Keratinocyte (primary cell): ENCODE measurements around the gene NOVA2. TPM values are rescaled to one million over a fixed set of nuclear protein-coding genes. Genes with fewer than 3 reads are reported as not detected.

Experiments used
- DNase-seq: peaks from one replicate; pipeline ENCODE4 v3.0.0-alpha.2; 2011; ENCODE audit warnings: low read depth, missing footprints, low spot score
- FAIRE-seq: peaks from 2 replicates; lab custom pipeline; 2011; peaks lifted over from hg19 to GRCh38; lab: Jason Lieb, UNC
- H2AFZ ChIP-seq: 2 replicates; pipeline ENCODE4 v1.6.0; 2012; ENCODE audit warnings: low read length, control low read depth, inconsistent platforms; ENCODE audit not compliant: control insufficient read depth
- H3K27ac ChIP-seq: 2 replicates; pipeline ENCODE4 v1.5.1; 2011; ENCODE audit warnings: low read length; ENCODE audit not compliant: control insufficient read depth, insufficient read depth
- H3K27me3 ChIP-seq: 3 replicates; pipeline ENCODE4 v1.6.0; 2011; ENCODE audit warnings: low read length; ENCODE audit not compliant: control insufficient read depth, insufficient read depth; ENCODE audit errors: extremely low read depth
- H3K36me3 ChIP-seq, 2 experiments: 2 replicates in 1 of 2; 3 replicates in 1 of 2; pipeline ENCODE4 v1.5.1; 2011; ENCODE audit warnings: low read length in 2 of 2, mild to moderate bottlenecking in 1 of 2; ENCODE audit not compliant: control insufficient read depth in 2 of 2, insufficient read depth in 2 of 2; ENCODE audit errors: extremely low read depth in 1 of 2
- H3K4me1 ChIP-seq: 3 replicates; pipeline ENCODE4 v1.5.1; 2011; ENCODE audit warnings: low read length; ENCODE audit not compliant: control insufficient read depth, insufficient read depth; ENCODE audit errors: extremely low read depth
- H3K4me2 ChIP-seq: 3 replicates; pipeline ENCODE4 v1.6.0; 2011; ENCODE audit warnings: low read depth, low read length; ENCODE audit not compliant: control insufficient read depth, insufficient read depth; ENCODE audit errors: extremely low read depth
- H3K4me3 ChIP-seq, 3 experiments: fragments of 200-600 bp in 1 of 3; sonication (generic) in 1 of 3; 2 replicates in 2 of 3; 3 replicates in 1 of 3; pipeline ENCODE4 v1.5.1; 2011 to 2016; ENCODE audit warnings: low read length in 3 of 3, mild to moderate bottlenecking in 3 of 3, control low read depth in 2 of 3, inconsistent platforms in 1 of 3, low read depth in 1 of 3, mixed read lengths in 1 of 3, mixed run types in 1 of 3, moderate library complexity in 1 of 3; ENCODE audit not compliant: control insufficient read depth in 2 of 3, insufficient read depth in 2 of 3; ENCODE audit errors: extremely low read depth in 1 of 3
- H3K79me2 ChIP-seq: 2 replicates; pipeline ENCODE4 v1.6.0; 2012; ENCODE audit warnings: low read length; ENCODE audit not compliant: control insufficient read depth, insufficient read depth
- H3K9ac ChIP-seq: 3 replicates; pipeline ENCODE4 v1.6.0; 2011; ENCODE audit warnings: low read length; ENCODE audit not compliant: control insufficient read depth, insufficient read depth; ENCODE audit errors: extremely low read depth
- H3K9me1 ChIP-seq: 3 replicates; pipeline ENCODE4 v1.6.0; 2011; ENCODE audit warnings: low read length; ENCODE audit not compliant: control insufficient read depth, insufficient read depth; ENCODE audit errors: extremely low read depth
- H3K9me3 ChIP-seq: 2 replicates; pipeline ENCODE4 v1.5.1; 2012; ENCODE audit warnings: low read depth, low read length; ENCODE audit not compliant: control insufficient read depth
- H4K20me1 ChIP-seq: 3 replicates; pipeline ENCODE4 v1.6.0; 2011; ENCODE audit warnings: low read length; ENCODE audit not compliant: control insufficient read depth, insufficient read depth; ENCODE audit errors: extremely low read depth
- EZH2 ChIP-seq: IDR thresholded peaks from one replicate; pipeline ENCODE4 v1.6.1; 2012; ENCODE audit warnings: inconsistent platforms, mild to moderate bottlenecking, low read length, moderate library complexity
- dilution Hi-C: fragments of 300-500 bp; cut with MboI; formaldehyde crosslinking; loops from one replicate; pipeline ENCODE4 v1.7.0; 2020; ENCODE audit warnings: low sequenced_read_pairs; ENCODE audit not compliant: extremely low pct_ligation_motif_present
- polyA plus RNA-seq, 5 experiments: library from polyadenylated mRNA; depleted of rRNA in 3 of 5; stranded (reverse) in 3 of 5; stranded (forward) in 1 of 5; unstranded in 1 of 5; fragments of >200 nt; gene quantifications; 1 replicate in 1 of 5; 2 replicates in 3 of 5; 3 replicates in 1 of 5; pipeline versions ENCODE4 v1.2.1 to v1.2.3, GENCODE V29; 2011 to 2012; ENCODE audit warnings: missing spikeins in 2 of 5, low read depth in 1 of 5, low replicate concordance in 1 of 5
- TF ChIP-seq, protein P1 (sequence below), 3 experiments: IDR thresholded peaks in 1 of 3; conservative IDR thresholded peaks in 1 of 3; optimal IDR thresholded peaks in 1 of 3; 2 replicates in 2 of 3; 3 replicates in 1 of 3; pipeline versions ENCODE3 to v1.5.1; 2011; ENCODE audit warnings: low read length in 3 of 3, mild to moderate bottlenecking in 3 of 3, moderate library complexity in 2 of 3, control low read depth in 1 of 3, inconsistent platforms in 1 of 3; ENCODE audit not compliant: insufficient read depth in 2 of 3; ENCODE audit errors: extremely low read depth in 1 of 3

NOVA2 gene
- polyA plus RNA-seq, 1 donor (not counting 4 experiments of a cell fraction or from before 2014, with no cell fraction given): not detected

DNA sequence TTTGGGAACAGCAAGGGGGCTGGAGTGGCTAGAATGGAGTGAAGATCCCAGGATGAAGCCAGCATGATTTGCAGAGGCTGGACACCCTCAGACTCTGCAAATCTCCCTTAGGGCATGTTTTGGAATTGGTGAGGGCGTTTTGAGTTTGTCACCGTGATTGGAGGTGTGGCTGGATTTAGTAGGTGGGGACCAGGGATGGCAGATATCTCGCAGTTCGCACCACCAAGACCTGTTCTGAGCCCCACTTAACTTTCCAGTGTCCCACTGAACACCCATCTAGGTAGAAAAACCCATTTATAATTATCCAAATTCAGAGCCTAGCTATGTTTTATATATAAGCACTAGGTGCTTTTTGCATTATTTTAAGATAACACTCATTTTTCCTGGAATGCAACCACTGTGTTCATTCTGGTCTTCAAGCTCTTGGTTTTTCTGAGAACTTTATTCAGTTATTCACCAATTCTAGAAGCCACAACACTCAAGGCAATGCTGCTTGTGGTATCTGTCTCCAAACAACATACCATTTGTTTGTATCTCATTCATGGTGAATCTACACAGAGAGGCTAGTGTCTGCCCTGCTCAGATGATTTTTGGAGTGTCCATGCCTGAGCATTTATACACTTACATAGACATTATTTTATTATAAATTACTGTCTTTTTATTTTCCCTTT is 56.1 kb downstream of the NOVA2 start:
- Histone ChIP-seq H4K20me1 (no peaks in the 10 kb centered on the region), H3K4me2 (no peak overlapping the region), H3K4me1 (no peaks in the 10 kb centered on the region), H3K9me3 (no peaks in the 10 kb centered on the region), H3K79me2 (no peaks in the 10 kb centered on the region), H3K27ac (no peak overlapping the region), H3K9ac (no peak overlapping the region), H3K27me3 (peaks cover 12% of the 10 kb centered on the region), H3K9me1 (no peaks in the 10 kb centered on the region), H2AFZ (no peak overlapping the region), H3K4me3 (no peak overlapping the region), H3K36me3 (no peaks in the 10 kb centered on the region)
- FAIRE-seq: no peak
- dilution Hi-C loops: no loop called here
- no peak for DNase-seq
- no peak for TF ChIP-seq EZH2
- TF ChIP-seq, protein P1, sequence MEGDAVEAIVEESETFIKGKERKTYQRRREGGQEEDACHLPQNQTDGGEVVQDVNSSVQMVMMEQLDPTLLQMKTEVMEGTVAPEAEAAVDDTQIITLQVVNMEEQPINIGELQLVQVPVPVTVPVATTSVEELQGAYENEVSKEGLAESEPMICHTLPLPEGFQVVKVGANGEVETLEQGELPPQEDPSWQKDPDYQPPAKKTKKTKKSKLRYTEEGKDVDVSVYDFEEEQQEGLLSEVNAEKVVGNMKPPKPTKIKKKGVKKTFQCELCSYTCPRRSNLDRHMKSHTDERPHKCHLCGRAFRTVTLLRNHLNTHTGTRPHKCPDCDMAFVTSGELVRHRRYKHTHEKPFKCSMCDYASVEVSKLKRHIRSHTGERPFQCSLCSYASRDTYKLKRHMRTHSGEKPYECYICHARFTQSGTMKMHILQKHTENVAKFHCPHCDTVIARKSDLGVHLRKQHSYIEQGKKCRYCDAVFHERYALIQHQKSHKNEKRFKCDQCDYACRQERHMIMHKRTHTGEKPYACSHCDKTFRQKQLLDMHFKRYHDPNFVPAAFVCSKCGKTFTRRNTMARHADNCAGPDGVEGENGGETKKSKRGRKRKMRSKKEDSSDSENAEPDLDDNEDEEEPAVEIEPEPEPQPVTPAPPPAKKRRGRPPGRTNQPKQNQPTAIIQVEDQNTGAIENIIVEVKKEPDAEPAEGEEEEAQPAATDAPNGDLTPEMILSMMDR (optimal IDR thresholded peaks at IDR 0.05 in 1 of 3, IDR thresholded peaks at IDR 0.05 in 1 of 3, conservative IDR thresholded peaks at IDR 0.05 in 1 of 3; ENCODE audit: extremely low read depth in 1 of 3, insufficient read depth in 2 of 3, low read length in 3 of 3): no peak

DNA sequence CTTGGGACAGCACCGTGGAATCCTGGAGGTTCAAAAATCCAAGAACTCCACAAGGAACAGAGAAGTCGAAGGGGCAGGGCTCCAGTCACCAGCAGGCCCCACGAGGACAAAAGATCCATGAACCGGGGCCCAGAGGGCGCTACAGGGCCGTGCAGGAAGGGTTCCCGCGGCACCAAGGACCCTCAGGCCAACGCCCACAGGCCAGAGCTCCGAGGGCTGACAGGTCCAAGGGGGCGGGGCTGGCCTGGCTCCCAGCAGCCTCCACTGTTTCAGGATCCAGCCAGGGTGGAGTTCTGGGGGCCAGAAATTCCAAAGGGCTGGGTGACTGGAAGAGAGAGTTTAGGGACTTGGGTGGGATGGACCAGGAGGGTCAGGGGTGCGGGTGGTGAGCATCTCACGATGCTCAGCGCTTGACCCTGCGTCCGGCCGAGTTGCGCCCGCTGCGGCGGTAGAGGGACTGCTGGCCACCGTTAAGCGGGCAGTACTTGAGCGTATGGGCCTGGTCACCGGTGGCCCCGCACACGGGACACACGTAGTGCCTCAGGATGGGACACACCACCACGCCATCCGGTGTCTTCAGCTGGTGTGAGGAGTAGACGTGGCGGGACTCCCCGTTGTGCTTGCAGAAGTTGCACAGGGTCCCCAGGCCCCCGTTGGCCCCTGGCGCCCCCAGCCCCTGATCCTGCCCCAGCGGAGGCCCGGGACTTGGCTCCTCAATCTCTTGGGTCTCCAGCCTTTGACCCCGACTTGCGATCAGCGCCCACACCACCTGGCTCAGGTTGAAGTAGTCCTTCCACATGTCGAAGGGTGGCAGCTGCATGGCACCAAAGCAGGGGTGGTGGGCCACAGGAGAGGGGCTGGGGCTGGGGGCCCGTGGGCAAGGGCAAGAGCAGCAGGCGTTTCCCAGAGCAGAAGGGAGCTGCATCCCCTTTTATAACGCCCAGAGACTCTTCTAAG is 59.5 kb downstream of the NOVA2 start, which contains the start of gene NANOS2:
Gene NANOS2, minus strand, starts transcription at position 905 of the 957 bp plus-strand sequence. Its CDS starts 85 bp downstream, at position 820.
- Histone ChIP-seq H3K4me2 (no peak within 1 kb of the TSS), H2AFZ (no peak within 1 kb of the TSS), H3K36me3 (no peaks in the 10 kb centered on the region), H3K9me3 (no peaks in the 10 kb centered on the region), H3K9me1 (no peaks in the 10 kb centered on the region), H3K27me3 (peaks cover 6% of the 10 kb centered on the region), H3K9ac (no peak within 1 kb of the TSS), H3K79me2 (no peaks in the 10 kb centered on the region), H3K4me3 (no peak within 1 kb of the TSS), H4K20me1 (no peaks in the 10 kb centered on the region), H3K27ac (no peak within 1 kb of the TSS), H3K4me1 (no peaks in the 10 kb centered on the region)
- FAIRE-seq: no peak
- dilution Hi-C loops: no loop called here
- DNase-seq: no peak
- no peak for TF ChIP-seq EZH2
- TF ChIP-seq, protein P1 (optimal IDR thresholded peaks at IDR 0.05 in 1 of 3, IDR thresholded peaks at IDR 0.05 in 1 of 3, conservative IDR thresholded peaks at IDR 0.05 in 1 of 3; ENCODE audit: extremely low read depth in 1 of 3, insufficient read depth in 2 of 3, low read length in 3 of 3): peak in 1 of 3 experiments; percentile 20
